ENCODE data around the gene CISD3. TPM values are rescaled to one million over a fixed set of nuclear protein-coding genes. Genes with fewer than 3 reads are reported as not detected.

CISD3 gene
- total RNA-seq, 6 experiments from 2014 or later: 34.2 to 88.1 (median 55.1) TPM

GRCh38 chr17:38703742-38704605 is 26.2 kb upstream of the CISD3 start:
- DNase-seq (peak; percentile 84 to 92 (median 92)), ATAC-seq (peak; percentile 38 to 69 (median 54))
- intact Hi-C loops (cut with DNase I): no loop called here
- Histone ChIP-seq H3K4me3 (peak overlapping the region; percentile 75 to 86 (median 82)), H3K36me3 (no peaks in the 10 kb centered on the region), H3K9me3 (no peaks in the 10 kb centered on the region), H3K27me3 (no peaks in the 10 kb centered on the region), H3K27ac (peak overlapping the region; percentile 91 to 94 (median 93)), H3K4me1 (peaks cover 0 to 14% (median 6%) of the 10 kb centered on the region in 4 donors)
- TF ChIP-seq POLR2A (IDR thresholded peaks at IDR 0.05) (peak; percentile 49), CTCF (IDR thresholded peaks at IDR 0.05) (no peak)
- 0% methylated on average over 32 of the region's 50 CpGs for WGBS (ENCODE audit: insufficient coverage, low coverage, low lambda C conversion rate, missing lambda C conversion rate)

- peak within 1 kb of the TSS; percentile 75 to 86 (median 82) for H3K4me3 ChIP-seq
- TF ChIP-seq POLR2A (IDR thresholded peaks at IDR 0.05) (peak; percentile 25), CTCF (IDR thresholded peaks at IDR 0.05) (no peak)
- WGBS (ENCODE audit: insufficient coverage, low coverage, low lambda C conversion rate, missing lambda C conversion rate): under 1% methylated on average over 59 of the region's 100 CpGs
- no peaks in the 10 kb centered on the region for H3K27me3 ChIP-seq
- H3K4me1 ChIP-seq: peaks cover 0 to 14% (median 6%) of the 10 kb centered on the region in 4 donors
- H3K27ac ChIP-seq: peak within 1 kb of the TSS; percentile 91 to 94 (median 93)
- peak; percentile 4 to 39 (median 26) for ATAC-seq
- intact Hi-C loops (cut with DNase I): no loop called here
- no peaks in the 10 kb centered on the region for H3K9me3 ChIP-seq
- peaks cover 0 to 5% (median 2%) of the 10 kb centered on the region in 4 donors for H3K36me3 ChIP-seq
- DNase-seq: peak; percentile 74 to 81 (median 79)
These were observed 25.3 kb upstream of the CISD3 start, which contains the start of gene MLLT6 for GRCh38 chr17:38704606-38705522. MLLT6 (plus strand) TSS chr17:38705273; CDS start chr17:38705633, 360 bp downstream.

- no peak for ATAC-seq
- WGBS (ENCODE audit: insufficient coverage, low coverage, low lambda C conversion rate, missing lambda C conversion rate): no CpG with 5 or more reads among the region's 32 CpGs
These were observed 24.7 kb upstream of the CISD3 start for GRCh38 chr17:38705523-38705802.

More at GRCh38 chr17:38705523-38705802, 24.7 kb upstream of the CISD3 start:
- Histone ChIP-seq H3K9me3 (no peaks in the 10 kb centered on the region), H3K27ac (peak overlapping the region; percentile 40 to 93 (median 78)), H3K27me3 (no peaks in the 10 kb centered on the region), H3K4me1 (peaks cover 0 to 14% (median 6%) of the 10 kb centered on the region in 4 donors), H3K4me3 (peak overlapping the region; percentile 55 to 82 (median 57)), H3K36me3 (peaks cover 0 to 6% (median 3%) of the 10 kb centered on the region in 4 donors)
- DNase-seq: peak in 2 of 3 donors; percentile 49 to 50
- TF ChIP-seq POLR2A (IDR thresholded peaks at IDR 0.05): no peak
- TF ChIP-seq CTCF (IDR thresholded peaks at IDR 0.05): no peak
- intact Hi-C loops (cut with DNase I): no loop called here
